Right ventricle myocardium inferior (tissue), 1 donor: ENCODE results near the gene NCAN. TPM values are rescaled to one million over a fixed set of nuclear protein-coding genes. Genes with fewer than 3 reads are reported as not detected.

Experiments
- ATAC-seq: fragments of 200-7000 bp; cut with Tn5 transposase; one replicate; pipeline ENCODE4 v1.9.1; 2020; ENCODE audit warnings: mild to moderate bottlenecking, moderate library complexity
- DNase-seq: peaks from one replicate; pipeline ENCODE4 v3.0.0; 2021; ENCODE audit errors: missing footprints
- intact Hi-C: fragments of 100-400 bp; cut with DNase I; formaldehyde crosslinking; loops from one replicate; pipeline ENCODE4 v1.11.0; 2022
- total RNA-seq: library from RNA; stranded (reverse); fragmentation: NEBNext Ultra II Directional; extraction: Animal tissue kit (Norgen Biotek cat#: 25700); gene quantifications from one replicate; pipeline ENCODE4 v1.2.1, GENCODE V29; 2021
- donor health status: DM: no; HTN: yes; CAD: no; lungs with severe emphysema.

Gene NCAN
- total RNA-seq, 1 donor from 2014 or later: not detected

GRCh38 chr19:19270749-19271571, 59.2 kb downstream of the NCAN start:
- DNase-seq: no peak

GRCh38 chr19:19271828-19272599, 60.3 kb downstream of the NCAN start:
- ATAC-seq: no peak
- intact Hi-C loops: no loop called here
- DNase-seq: no peak

More at GRCh38 chr19:19270749-19271571, 59.2 kb downstream of the NCAN start:
- intact Hi-C loops: no loop called here
- ATAC-seq: no peak

GRCh38 chr19:19274146-19274545, 62.4 kb downstream of the NCAN start:
- DNase-seq: no peak
- intact Hi-C loops: no loop called here
- no peak for ATAC-seq

- intact Hi-C loops: no loop called here
- no peak for DNase-seq
- ATAC-seq: no peak
These were observed 63.2 kb downstream of the NCAN start for GRCh38 chr19:19274716-19275565.

GRCh38 chr19:19276386-19276785, 64.6 kb downstream of the NCAN start:
- intact Hi-C loops: no loop called here
- DNase-seq: no peak

GRCh38 chr19:19276851-19277250, 65.1 kb downstream of the NCAN start:
- DNase-seq (no peak), ATAC-seq (no peak)
- intact Hi-C loops: no loop called here

More at GRCh38 chr19:19276386-19276785, 64.6 kb downstream of the NCAN start:
- no peak for ATAC-seq

- ATAC-seq (no peak), DNase-seq (no peak)
- intact Hi-C loops: no loop called here
These were observed 66.6 kb downstream of the NCAN start for GRCh38 chr19:19278315-19278714.

- ATAC-seq: no peak
- intact Hi-C loops: no loop called here
- no peak for DNase-seq
These were observed 67.4 kb downstream of the NCAN start for GRCh38 chr19:19279062-19279612.

GRCh38 chr19:19279853-19280252, 68.1 kb downstream of the NCAN start:
- DNase-seq (no peak), ATAC-seq (no peak)
- intact Hi-C loops: no loop called here

- DNase-seq: no peak
- ATAC-seq: no peak
- intact Hi-C loops: no loop called here
These were observed 68.8 kb downstream of the NCAN start for GRCh38 chr19:19280561-19280960.

GRCh38 chr19:19285686-19286085, 73.9 kb downstream of the NCAN start:
- ATAC-seq: no peak
- DNase-seq: no peak
- intact Hi-C loops: no loop called here

- no peak for ATAC-seq
- DNase-seq: no peak
- intact Hi-C loops: no loop called here
These were observed 80.8 kb downstream of the NCAN start for GRCh38 chr19:19292607-19293006.

- intact Hi-C loops: no loop called here
- DNase-seq: no peak
- ATAC-seq: no peak
These were observed 83.2 kb downstream of the NCAN start for GRCh38 chr19:19294914-19295313.

- intact Hi-C loops: no loop called here
- DNase-seq: no peak
- ATAC-seq: no peak
These were observed 85.4 kb downstream of the NCAN start for GRCh38 chr19:19296953-19297689.

GRCh38 chr19:19297759-19298158, 86.0 kb downstream of the NCAN start:
- no peak for DNase-seq
- peak; percentile 12 for ATAC-seq
- intact Hi-C loops: no loop called here

GRCh38 chr19:19300613-19301012, 88.9 kb downstream of the NCAN start:
- DNase-seq (no peak), ATAC-seq (no peak)
- intact Hi-C loops: no loop called here
